A549 (cell line): Measurements from ENCODE around the gene NAPA.

Experiments used
- CHD2 ChIP-seq: fragments of 150-350 bp; IDR thresholded peaks from 2 replicates; pipeline ENCODE4 v1.6.1; 2014; ENCODE audit warnings: low read length; ENCODE audit not compliant: partially characterized antibody
- EP300 ChIP-seq, 2 experiments: fragments of >200 bp; sonication (Bioruptor Twin); formaldehyde crosslinking; IDR thresholded peaks; 2 replicates in 1 of 2; 3 replicates in 1 of 2; pipeline ENCODE4 v1.6.1; 2016 to 2017
- MAFK ChIP-seq: fragments of 450-650 bp; IDR thresholded peaks from 2 replicates; pipeline ENCODE4 v1.6.1; 2014; ENCODE audit not compliant: partially characterized antibody
- MAZ ChIP-seq: fragments of 150-350 bp; IDR thresholded peaks from 2 replicates; pipeline ENCODE4 v1.6.1; 2014; ENCODE audit warnings: antibody characterized with exemption, low read depth, low read length, borderline replicate concordance
- POLR2A ChIP-seq: IDR thresholded peaks from 2 replicates; pipeline ENCODE4 v1.6.1; 2012; ENCODE audit warnings: mild to moderate bottlenecking, low read length
- RAD21 ChIP-seq, 2 experiments: fragments of >200 bp in 1 of 2; sonication (Bioruptor Twin) in 1 of 2; formaldehyde crosslinking in 1 of 2; IDR thresholded peaks in 1 of 2; conservative IDR thresholded peaks in 1 of 2; 2 replicates in 1 of 2; 3 replicates in 1 of 2; pipeline ENCODE4 v1.6.1; 2012 to 2018; ENCODE audit warnings: inconsistent platforms in 1 of 2
- RCOR1 ChIP-seq: fragments of 150-350 bp; IDR thresholded peaks from 2 replicates; pipeline ENCODE4 v1.6.1; 2014; ENCODE audit warnings: antibody characterized with exemption, low read length, low read depth
- RFX5 ChIP-seq: fragments of 450-650 bp; IDR thresholded peaks from 2 replicates; pipeline ENCODE4 v1.7.1; 2014; ENCODE audit warnings: antibody characterized with exemption, mild to moderate bottlenecking, moderate library complexity
- SREBF2 ChIP-seq: fragments of 450-650 bp; IDR thresholded peaks from 2 replicates; pipeline ENCODE4 v1.6.1; 2014; ENCODE audit warnings: mild to moderate bottlenecking, moderate library complexity
- TF ChIP-seq, protein P1 (sequence below): fragments of 150-350 bp; IDR thresholded peaks from 2 replicates; pipeline ENCODE4 v1.6.1; 2014; ENCODE audit warnings: low read depth, mild to moderate bottlenecking, low read length
- TF ChIP-seq, protein P2 (sequence below): IDR thresholded peaks from 2 replicates; pipeline ENCODE4 v1.6.1; 2012
- TF ChIP-seq, protein P3 (sequence below): fragments of >200 bp; sonication (Bioruptor Twin); formaldehyde crosslinking; IDR thresholded peaks from 3 replicates; pipeline ENCODE4 v1.5.1; 2016
- TF ChIP-seq, protein P4 (sequence below): fragments of 200-600 bp; sonication (generic); IDR thresholded peaks from 2 replicates; pipeline ENCODE4 v1.6.1; 2016; ENCODE audit warnings: antibody characterized with exemption, mild to moderate bottlenecking, moderate library complexity

DNA sequence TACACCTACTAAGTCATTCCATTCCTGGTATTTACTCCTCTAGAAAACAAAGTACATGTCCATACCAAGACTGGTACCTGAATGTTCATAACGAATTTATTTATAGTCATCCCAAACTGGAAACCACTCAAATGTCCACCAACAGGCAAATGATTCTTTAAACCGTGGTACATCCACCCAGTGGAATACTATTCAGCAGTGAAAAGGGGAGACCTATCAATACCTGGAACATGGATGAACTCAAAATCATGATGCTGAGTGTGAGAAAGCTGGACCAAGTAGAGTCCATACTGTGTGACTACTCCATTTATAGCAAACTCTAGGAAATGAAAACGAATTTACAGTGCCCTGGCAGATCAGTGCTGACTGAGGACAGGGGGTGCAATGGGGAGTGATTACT, 11.9 kb upstream of the NAPA start:
- TF ChIP-seq, protein P1, sequence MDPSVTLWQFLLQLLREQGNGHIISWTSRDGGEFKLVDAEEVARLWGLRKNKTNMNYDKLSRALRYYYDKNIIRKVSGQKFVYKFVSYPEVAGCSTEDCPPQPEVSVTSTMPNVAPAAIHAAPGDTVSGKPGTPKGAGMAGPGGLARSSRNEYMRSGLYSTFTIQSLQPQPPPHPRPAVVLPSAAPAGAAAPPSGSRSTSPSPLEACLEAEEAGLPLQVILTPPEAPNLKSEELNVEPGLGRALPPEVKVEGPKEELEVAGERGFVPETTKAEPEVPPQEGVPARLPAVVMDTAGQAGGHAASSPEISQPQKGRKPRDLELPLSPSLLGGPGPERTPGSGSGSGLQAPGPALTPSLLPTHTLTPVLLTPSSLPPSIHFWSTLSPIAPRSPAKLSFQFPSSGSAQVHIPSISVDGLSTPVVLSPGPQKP = no peak
- TF ChIP-seq CHD2 = no peak
- TF ChIP-seq POLR2A = no peak
- no peak for TF ChIP-seq SREBF2
- TF ChIP-seq MAZ = no peak
- no peak for TF ChIP-seq RAD21 (conservative IDR thresholded peaks at IDR 0.05 in 1 of 2, IDR thresholded peaks at IDR 0.05 in 1 of 2)
- TF ChIP-seq, protein P2, sequence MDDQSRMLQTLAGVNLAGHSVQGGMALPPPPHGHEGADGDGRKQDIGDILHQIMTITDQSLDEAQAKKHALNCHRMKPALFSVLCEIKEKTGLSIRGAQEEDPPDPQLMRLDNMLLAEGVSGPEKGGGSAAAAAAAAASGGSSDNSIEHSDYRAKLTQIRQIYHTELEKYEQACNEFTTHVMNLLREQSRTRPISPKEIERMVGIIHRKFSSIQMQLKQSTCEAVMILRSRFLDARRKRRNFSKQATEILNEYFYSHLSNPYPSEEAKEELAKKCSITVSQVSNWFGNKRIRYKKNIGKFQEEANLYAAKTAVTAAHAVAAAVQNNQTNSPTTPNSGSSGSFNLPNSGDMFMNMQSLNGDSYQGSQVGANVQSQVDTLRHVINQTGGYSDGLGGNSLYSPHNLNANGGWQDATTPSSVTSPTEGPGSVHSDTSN = no peak
- TF ChIP-seq RFX5 = no peak
- TF ChIP-seq, protein P3, sequence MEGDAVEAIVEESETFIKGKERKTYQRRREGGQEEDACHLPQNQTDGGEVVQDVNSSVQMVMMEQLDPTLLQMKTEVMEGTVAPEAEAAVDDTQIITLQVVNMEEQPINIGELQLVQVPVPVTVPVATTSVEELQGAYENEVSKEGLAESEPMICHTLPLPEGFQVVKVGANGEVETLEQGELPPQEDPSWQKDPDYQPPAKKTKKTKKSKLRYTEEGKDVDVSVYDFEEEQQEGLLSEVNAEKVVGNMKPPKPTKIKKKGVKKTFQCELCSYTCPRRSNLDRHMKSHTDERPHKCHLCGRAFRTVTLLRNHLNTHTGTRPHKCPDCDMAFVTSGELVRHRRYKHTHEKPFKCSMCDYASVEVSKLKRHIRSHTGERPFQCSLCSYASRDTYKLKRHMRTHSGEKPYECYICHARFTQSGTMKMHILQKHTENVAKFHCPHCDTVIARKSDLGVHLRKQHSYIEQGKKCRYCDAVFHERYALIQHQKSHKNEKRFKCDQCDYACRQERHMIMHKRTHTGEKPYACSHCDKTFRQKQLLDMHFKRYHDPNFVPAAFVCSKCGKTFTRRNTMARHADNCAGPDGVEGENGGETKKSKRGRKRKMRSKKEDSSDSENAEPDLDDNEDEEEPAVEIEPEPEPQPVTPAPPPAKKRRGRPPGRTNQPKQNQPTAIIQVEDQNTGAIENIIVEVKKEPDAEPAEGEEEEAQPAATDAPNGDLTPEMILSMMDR = no peak
- TF ChIP-seq EP300 (IDR thresholded peaks at IDR 0.05) = no peak
- no peak for TF ChIP-seq RCOR1
- no peak for TF ChIP-seq MAFK
- TF ChIP-seq, protein P4, sequence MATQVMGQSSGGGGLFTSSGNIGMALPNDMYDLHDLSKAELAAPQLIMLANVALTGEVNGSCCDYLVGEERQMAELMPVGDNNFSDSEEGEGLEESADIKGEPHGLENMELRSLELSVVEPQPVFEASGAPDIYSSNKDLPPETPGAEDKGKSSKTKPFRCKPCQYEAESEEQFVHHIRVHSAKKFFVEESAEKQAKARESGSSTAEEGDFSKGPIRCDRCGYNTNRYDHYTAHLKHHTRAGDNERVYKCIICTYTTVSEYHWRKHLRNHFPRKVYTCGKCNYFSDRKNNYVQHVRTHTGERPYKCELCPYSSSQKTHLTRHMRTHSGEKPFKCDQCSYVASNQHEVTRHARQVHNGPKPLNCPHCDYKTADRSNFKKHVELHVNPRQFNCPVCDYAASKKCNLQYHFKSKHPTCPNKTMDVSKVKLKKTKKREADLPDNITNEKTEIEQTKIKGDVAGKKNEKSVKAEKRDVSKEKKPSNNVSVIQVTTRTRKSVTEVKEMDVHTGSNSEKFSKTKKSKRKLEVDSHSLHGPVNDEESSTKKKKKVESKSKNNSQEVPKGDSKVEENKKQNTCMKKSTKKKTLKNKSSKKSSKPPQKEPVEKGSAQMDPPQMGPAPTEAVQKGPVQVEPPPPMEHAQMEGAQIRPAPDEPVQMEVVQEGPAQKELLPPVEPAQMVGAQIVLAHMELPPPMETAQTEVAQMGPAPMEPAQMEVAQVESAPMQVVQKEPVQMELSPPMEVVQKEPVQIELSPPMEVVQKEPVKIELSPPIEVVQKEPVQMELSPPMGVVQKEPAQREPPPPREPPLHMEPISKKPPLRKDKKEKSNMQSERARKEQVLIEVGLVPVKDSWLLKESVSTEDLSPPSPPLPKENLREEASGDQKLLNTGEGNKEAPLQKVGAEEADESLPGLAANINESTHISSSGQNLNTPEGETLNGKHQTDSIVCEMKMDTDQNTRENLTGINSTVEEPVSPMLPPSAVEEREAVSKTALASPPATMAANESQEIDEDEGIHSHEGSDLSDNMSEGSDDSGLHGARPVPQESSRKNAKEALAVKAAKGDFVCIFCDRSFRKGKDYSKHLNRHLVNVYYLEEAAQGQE = no peak
